Stimulated activated CD8-positive, alpha-beta memory T cell treated with anti-CD3 and anti-CD28 coated beads, Interleukin-7, amount 100 ng/mL, for 4 hours (primary cell): ENCODE measurements around the gene LNP1.

Experiments
- DNase-seq, 2 donors: peaks; one replicate each; pipeline ENCODE4 v3.0.0-alpha.2; 2020; ENCODE audit warnings: low read depth in 2 of 2

The LNP1 gene

DNA sequence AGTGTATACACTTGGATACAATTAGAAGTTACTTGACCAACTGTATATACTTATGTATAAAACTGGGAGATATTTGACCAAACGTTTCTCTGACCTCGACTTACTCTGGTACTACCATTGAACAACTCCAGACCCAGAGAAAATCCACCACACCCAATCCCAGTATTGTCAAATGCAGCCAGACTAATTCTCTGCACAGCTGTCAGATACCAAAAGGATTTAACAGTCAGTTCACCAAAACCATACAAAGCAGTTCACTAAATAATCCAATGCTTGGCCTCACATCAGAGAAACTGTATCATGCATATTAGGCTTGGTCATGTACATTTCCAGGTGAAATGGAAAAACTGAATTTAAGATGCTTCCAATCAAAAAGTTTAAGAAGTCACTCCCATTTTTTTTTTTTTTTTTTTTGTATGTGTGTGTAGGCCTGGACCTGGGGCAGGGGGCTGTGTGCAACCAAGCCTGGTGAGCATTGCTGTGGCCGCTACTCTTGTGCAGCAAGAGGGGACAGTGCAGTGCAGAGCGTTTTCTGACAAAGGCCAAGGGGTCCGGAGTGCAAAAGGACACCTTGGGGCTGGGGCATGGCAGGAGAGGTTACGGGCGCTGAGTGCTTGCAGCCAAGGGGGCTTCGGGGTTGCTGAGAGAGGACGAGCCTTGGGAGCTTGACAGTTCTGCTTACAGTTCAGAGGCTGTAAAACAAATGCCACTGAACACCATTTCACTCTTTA lies 1.8 kb upstream of the LNP1 start:
- no peak for DNase-seq

DNA sequence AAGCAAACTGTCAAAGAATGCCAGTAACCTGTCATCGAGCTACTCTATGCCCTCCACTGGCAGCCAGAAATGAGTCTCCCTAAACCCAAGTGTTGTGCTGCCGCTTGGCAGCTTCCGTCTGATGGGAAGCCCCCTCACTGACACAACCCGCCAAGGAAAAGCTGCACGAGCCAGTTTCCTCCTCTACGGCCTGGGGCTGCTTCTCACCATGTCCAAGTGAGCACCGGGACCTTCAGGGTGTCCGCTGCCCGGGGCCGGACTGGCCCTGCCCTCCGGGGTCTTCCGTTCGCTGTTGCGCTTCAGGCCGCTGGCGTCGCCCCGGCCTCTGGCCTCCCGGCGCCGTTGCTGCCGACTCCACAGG lies 940 bp upstream of the LNP1 start:
- peak in 1 of 2 donors; percentile 15 for DNase-seq

DNA sequence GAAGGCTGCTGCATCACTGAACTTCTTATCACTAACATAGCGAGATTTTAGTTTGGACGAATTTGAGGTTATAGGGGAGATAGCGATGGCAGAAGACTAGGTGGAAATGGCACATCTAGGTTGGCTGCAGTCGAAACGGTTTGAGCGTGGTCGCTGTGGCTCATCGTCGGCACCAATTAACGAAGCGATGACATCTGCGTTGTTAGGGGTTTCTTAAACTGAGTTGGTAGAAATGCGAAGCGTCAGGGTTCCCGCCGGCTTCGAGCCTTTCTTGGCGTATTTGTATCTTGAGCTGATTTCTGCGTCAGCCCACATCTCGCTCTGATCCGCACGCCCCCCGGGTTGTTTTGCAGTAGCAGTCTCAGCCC lies 319 bp downstream of the LNP1 start:
- DNase-seq: peak; percentile 8 to 34

DNA sequence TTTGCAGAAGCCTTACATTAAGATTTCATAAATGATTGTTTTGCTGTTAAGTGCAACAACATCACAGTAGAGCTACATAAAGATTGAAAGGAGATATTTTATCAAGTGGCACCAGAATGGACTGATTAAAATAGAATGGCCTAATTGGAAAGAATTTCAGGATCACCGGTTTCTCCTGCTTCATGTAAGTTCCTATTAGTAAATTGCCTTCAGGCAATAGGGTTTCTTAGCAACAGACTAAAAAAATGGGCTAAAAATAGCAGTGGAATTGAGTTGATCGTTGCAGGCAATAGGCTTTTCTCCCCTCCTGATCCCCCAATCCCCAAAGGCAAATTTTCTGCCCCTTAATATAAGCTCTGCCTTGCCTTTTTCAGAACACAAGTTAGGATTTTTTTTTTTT lies 917 bp downstream of the LNP1 start:
- DNase-seq: no peak

DNA sequence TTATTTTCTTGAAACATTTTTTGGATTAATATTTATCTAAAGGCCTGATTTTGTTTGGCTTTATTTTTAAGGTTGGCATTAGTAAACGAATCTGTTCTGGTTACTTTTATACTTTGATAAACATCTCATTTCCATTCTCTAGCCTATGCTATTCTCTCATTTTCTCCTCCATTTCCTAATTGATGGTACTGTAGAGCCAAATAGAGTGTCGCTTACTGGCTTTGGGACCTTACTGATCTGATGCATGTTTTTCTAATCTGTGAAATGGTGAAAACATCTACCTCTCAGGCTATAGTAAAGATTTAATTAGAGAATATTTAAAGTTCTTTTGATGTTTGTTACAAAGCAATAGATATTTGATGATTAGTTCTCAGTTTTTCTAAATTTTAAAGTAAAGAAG lies 1.6 kb downstream of the LNP1 start:
- DNase-seq: no peak

DNA sequence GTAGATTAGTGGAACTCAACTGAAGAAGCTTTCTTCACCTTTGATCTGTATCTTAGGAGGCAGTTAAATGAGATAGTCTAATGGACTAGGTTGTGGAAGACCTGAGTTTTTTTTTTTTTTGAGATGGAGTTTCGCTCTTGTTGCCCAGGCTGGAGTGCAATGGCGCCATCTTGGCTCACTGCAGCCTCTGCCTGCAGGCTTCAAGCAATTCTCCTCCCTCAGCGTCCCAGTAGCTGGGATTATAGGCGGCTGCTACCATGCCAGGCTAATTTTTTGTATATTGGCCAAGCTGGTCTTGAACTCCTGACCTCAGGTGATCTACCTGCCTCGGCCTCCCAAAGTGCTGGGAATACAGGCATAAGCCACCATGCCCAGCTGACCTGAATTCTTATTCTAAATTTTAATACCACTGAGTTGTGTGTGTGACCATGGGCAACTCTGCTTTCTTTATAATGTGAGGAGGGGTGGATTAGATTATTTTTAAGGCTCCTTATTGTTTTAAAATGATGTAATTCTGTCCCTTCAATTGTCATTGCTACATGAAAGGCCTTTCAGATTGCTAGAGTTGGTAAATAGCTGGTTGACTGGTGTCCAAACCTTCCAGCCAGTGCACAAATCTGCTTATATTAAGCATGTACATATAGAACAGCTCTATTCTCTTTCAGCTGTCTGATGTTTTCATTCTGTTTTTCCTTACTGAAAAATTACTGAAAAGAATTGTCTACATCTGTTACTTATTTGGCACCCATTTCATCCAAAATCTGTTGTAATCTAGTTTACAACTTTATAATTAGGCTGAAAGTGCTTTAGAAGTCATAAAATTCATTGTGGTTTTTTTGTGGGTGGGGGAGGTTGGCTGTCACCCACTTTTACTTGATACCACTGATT lies 2.3 kb downstream of the LNP1 start:
- no peak for DNase-seq

DNA sequence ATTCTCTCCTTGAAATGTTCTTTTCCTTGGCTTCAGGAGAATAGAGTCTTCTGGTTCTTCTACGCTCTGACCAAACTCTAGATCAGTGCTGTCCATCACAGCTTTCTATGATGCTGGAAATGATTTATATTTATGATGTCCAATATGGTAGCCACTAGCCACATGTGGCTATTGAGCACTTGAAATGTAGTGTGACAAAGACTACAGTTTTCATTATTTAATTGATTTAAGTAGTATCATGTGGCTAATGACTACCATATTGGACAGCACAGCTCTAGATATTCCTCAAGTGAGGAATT lies 2.9 kb downstream of the LNP1 start:
- no peak for DNase-seq

DNA sequence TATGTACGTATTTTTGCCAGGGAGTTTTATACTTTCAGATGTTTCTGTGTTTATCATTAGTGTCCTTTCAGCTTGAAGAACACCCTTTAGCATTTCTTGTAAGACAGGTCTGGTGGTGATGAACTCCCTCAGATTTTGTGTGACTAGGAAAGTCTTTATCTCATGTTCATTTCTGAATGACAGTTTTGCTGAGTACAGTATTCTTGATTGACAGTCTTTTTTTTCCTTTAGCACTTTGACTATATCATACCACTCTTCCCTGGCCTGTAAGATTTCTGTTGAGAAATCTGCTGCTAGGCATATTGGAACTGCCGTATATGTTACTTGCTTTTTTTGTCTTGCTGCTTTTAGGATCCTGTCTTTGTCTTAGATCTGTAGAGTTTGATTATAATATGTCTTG lies 5.8 kb downstream of the LNP1 start:
- no peak for DNase-seq

DNA sequence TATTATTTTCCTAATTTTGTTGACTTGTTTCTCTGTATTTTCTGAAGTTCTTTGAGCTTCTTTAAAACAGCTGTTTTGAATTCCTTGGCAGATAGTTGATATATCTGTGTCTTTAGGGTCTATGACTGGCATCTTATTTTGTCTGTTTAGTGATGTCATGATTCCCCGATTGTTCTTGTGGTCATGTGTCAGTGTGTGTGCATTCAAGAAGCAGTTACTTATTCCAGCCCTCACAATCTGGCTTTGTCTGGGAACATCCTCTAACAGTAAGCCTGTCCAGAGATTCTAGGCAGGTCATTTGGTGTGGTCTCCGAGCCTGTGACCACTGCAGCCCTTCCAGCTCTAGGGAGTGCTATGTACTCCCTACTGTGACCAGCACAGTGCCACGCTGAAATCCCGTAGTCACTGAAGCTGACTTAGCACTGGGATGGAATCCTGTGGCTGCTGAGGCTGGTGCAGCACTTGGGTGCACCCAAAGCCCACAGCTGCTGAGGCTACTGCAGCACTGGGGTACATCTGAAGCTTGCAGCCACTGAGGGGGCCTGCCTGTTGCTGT lies 6.7 kb downstream of the LNP1 start:
- DNase-seq: no peak

DNA sequence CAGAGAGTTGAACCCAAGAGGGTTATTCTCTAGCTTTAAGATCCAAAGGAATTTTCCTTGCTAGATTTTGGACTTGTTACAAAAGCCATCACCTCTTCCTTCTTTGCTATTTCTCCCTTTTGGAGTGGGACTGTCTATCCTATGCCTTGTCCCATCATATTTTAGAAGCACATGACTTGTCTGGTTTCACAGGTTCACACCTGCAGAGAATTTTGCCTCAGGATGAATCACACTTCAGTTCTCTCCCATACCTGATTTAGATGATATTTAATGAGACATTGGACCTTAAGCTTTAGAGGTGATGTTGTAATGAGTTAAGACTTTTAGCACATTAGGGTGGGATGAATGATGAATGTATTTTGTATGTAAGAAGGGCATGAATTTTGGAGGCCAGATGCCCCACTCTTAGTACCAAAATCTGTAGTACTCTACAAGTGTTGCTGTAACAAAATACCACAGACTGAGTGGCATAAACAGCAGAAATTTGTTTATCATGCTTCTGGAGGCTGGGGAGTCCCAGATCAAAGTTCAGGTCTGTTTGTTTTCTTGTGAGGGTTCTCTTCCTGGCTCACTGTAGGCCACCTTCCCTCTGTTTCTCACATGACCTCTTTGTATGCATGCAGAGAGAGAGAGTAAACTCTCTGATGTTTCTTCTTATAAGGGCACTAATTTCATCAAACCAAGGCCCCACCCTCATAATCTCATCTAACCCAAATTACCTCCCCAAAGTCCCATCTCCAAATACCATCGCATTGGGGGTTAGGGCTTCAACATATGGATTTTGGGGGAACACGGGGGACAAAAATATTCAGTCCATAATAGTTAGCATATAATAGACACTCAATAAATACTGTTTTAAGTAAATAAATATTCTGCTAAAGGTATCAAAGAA lies 10.0 kb downstream of the LNP1 start:
- no peak for DNase-seq

DNA sequence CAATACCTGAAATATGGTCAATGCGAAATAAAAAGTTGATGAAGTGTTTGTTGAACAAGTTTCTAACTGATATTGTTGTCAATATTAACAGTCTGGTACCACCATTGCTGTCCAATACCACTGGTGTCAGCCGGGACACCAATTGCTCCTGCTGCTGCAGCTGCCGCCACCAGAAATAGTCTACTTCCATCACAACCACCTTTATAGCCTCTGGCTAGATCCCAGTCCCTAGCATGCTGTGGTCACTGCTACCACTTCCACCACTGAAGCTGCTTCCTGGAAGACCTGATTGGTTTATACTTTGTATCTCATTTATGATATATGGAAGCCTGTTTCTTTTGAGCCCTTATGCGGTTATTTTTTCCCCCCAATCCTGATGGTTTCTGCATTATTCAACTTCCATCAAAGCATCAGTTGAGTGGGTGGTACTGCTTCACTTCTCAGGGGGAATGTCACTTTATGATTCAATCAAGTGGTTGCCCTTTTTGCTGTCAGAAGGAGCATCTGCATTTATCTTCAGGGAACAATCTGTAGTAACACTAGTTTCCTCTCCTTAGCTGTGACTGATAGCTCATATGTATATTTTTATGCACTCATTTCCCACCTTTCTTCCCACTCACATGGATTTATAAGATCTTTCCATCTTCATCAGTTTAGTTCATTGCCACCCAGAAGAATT lies 11.7 kb downstream of the LNP1 start:
- DNase-seq: no peak

DNA sequence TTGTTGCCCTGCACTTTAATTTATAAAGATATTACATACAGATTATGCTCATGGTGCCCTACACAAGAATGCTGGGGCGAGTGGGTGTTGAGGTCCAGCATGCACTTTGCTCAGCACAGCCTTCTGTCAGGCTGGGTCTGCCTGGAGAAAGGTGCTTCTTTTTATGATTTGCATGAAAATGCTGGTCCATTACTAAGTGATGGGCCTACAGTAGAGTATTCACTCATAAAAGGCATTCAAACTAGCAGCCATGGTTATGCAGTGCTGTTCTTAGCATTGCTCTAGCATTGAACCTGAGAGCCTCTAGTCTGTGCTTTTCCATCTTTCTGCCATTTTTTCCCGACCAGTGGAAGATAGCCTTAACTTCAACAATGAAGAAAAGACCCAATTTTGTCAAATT lies 12.3 kb downstream of the LNP1 start:
- DNase-seq: no peak

DNA sequence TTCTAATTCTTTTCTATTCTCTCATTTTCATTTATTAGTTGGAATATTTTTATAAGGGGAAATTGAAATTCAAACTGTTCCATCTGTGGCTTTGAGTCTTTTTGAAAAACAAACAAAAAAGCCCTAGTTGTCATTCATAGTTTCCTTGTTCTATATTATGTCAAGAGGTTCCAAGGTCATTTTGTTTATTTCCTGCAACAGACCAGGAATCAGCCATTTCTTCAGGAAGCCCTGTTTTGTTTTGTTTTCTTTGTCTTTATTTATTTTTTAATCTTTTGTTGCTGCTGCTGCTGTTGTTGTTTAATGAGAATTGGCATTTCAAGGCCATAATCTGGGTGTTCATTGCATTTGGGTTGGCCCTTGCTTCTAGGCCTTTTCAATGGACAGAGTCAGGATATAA lies 14.8 kb downstream of the LNP1 start:
- no peak for DNase-seq

DNA sequence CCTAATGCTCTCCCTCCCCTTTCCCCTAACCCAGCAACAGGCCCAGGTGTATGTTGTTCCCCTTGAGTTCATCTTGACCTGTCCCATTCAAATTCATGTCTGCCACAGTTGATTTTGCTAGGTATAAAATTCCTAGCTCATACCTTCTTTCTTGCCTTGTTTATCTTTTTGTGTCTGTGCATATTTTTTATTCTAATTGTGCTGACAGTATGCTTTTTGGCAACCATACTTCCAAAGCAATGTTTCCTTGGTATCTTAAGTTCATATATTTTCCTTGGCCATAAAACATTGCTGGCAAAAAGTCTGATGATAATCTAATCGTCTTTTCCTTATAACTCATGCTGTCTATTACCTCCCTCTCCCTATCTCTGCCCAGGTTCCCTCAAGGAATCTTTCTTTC lies 15.5 kb downstream of the LNP1 start:
- no peak for DNase-seq

DNA sequence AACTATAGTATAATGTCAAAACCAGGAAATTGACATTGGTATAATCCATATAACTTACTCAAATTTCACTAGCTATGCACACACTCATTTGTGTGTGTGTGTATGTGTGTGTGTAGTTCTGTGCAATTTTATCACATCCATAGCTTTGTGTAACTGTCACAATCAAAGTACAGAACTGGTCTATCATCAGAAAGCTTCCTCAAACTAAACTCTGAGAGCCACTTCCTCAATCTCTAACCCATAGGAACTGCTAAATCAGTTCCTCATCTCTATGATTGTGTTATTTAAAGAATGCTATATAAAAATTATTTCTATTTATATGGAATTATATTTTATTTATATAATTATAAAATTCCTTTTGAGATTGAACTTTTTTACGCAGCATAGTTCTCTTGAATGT lies 18.1 kb downstream of the LNP1 start:
- no peak for DNase-seq

DNA sequence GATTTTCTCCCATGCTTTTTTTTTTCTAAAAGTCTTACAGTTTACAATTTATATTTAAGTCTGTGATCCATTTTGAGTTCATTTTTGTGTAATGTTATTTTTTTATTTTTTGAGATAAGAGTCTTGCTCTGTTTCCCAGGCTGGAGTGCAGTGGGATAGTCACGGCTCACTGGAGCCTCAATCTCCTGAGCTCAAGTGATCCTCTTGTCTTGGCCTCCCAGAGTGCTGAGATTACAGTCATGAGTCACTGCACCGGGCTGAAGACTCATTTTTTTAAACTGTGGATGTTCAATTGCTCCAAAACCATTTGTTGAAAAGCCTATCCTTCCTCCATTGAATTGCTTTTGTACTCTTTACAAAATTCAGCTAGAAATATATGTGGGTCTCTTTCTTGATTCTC lies 19.5 kb downstream of the LNP1 start:
- DNase-seq: no peak

DNA sequence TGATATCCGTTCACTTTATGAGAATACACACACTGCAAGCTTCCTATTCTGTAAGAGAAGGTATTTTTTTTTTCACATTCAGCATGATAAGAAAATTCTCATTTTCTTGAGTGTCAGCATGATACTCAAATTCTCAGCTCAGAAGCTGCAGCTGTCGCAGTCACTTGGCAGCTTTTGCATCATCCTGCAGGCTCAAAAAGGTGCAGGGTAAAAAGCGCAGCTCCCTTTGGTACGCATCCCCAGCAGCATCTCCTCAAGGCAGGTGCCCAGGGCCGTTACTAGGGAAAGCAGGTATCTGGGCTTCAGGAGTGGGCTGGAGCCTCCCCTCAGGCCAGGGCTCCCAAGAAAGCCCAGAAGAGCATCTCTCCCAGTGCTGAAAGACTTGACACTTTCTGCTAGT lies 22.3 kb downstream of the LNP1 start:
- DNase-seq: no peak

DNA sequence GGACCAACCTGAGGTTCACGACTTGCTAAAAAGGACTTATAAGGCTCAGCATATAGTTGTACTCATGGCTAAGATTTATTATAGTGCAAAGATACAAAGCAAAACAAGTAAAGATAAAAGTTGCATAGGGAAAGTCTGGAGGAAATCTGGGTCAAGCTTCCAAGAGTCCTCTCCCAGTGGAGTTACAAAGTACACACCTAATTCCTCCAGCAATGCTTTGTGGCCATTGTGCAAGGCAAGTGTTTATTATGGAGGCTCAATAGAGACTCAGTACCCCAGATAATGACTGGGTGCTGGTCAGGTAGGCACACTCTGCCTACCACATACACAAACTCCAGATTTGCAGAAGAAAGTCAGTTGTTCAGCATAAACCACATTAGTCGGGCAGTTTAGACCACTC lies 22.9 kb downstream of the LNP1 start:
- no peak for DNase-seq

DNA sequence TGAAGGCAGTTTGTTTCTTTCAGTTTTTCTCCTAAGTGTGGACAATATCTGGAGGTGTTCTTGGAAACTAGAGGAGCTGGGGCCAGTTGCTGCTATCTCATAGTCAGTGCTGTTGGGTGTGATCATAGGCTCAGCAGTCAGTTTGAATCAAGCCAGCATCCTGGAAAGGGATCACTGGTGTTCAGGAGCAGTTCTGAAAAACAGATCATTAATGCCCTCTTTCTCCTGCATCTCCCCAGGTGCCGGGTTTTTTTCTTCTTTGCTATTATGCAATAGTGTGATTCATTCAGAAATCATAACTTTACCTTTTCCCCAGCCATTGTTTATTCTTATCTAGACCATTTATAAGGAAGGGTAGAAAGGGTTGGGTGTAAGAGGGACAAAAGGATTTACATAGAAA lies 24.0 kb downstream of the LNP1 start:
- DNase-seq: no peak

DNA sequence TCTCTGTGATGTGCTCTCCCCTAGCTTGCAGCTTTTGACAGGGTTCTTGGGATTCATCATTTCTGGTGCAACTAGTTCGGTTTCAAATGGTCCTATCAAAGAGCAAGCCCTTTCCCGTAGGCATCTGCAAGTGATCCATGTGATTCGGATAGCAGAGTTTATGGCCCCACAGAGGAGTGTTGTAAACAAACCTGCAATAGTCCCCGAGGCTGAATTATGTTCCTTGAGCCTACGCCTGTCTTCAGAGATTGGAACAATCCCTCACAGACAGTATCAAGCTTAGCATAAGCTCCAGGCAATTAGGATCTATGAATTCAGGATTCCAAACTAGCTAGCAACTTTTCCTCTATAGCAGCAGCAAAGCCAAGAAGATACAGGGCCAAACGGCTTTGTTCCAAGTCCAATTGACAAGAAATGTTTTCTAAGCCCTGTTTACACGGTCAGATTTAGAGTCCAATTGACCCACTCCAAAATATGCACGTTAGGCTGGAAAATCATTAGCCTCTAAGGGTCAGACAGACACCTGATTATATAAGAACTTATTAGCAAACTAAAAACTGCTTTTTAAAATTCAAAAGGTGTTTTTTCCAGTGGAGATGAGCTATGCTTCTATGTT lies 24.8 kb downstream of the LNP1 start:
- no peak for DNase-seq

DNA sequence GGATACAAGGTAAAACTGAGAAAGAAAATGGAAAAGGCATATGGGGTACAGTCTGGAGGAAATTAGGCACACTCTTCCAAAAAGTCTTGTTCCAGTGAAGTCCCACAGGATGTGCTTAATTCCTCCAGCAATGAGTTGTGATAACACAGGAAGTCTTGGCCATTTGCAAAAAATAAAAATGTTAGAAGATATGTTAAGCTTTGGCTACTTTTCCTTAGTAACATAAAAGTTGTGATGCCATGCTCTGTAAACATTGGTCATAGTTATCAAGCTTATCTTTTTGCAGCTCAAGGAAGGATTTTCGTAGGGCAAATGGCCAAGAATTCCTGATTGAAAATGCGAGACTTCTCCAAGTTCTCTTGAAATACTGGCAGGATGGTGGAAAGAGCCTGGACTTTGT lies 26.4 kb downstream of the LNP1 start:
- DNase-seq: no peak
